Fibroblast of lung (primary cell): ENCODE results near the gene SLC1A7. TPM values are rescaled to one million over a fixed set of nuclear protein-coding genes. Genes with fewer than 3 reads are reported as not detected.

Experiments
- DNase-seq, 2 donors: peaks; one replicate each; pipeline versions ENCODE4 v3.0.0 to v3.0.0-alpha.2; 2010; ENCODE audit warnings: low read depth in 2 of 2
- H2AFZ ChIP-seq: 2 replicates; pipeline ENCODE4 v1.5.1; 2012; ENCODE audit warnings: low read length, control low read depth, inconsistent platforms
- H3K27ac ChIP-seq: 2 replicates; pipeline ENCODE4 v1.5.1; 2011; ENCODE audit warnings: low read length, control low read depth; ENCODE audit not compliant: insufficient read depth
- H3K27me3 ChIP-seq: 2 replicates; pipeline ENCODE4 v1.5.1; 2011; ENCODE audit warnings: mild to moderate bottlenecking, low read length; ENCODE audit not compliant: control insufficient read depth, insufficient read depth
- H3K36me3 ChIP-seq: 2 replicates; pipeline ENCODE4 v1.5.1; 2011; ENCODE audit warnings: low read length; ENCODE audit not compliant: control insufficient read depth, insufficient read depth
- H3K4me1 ChIP-seq: 2 replicates; pipeline ENCODE4 v1.5.1; 2011; ENCODE audit warnings: low read length; ENCODE audit not compliant: control insufficient read depth, insufficient read depth; ENCODE audit errors: extremely low read depth
- H3K4me2 ChIP-seq: 2 replicates; pipeline ENCODE4 v1.5.1; 2011; ENCODE audit warnings: low read length, control low read depth; ENCODE audit not compliant: insufficient read depth; ENCODE audit errors: extremely low read depth
- H3K4me3 ChIP-seq, 4 experiments: fragments of 200-600 bp in 1 of 4; sonication (generic) in 1 of 4; replicated peaks in 1 of 4; 2 replicates each; pipeline ENCODE4 v1.5.1; 2011 to 2016; ENCODE audit warnings: low read length in 4 of 4, low read depth in 3 of 4, mild to moderate bottlenecking in 3 of 4, control low read depth in 2 of 4, inconsistent platforms in 1 of 4, mixed read lengths in 1 of 4; ENCODE audit not compliant: insufficient read depth in 1 of 4; ENCODE audit errors: control extremely low read depth in 1 of 4
- H3K79me2 ChIP-seq: 2 replicates; pipeline ENCODE4 v1.5.1; 2012; ENCODE audit warnings: mild to moderate bottlenecking, low read length, inconsistent platforms; ENCODE audit not compliant: control insufficient read depth, insufficient read depth
- H3K9ac ChIP-seq: 2 replicates; pipeline ENCODE4 v1.5.1; 2011; ENCODE audit warnings: mild to moderate bottlenecking, low read length, control low read depth; ENCODE audit not compliant: insufficient read depth
- H3K9me3 ChIP-seq: 2 replicates; pipeline ENCODE4 v1.5.1; 2012; ENCODE audit warnings: low read depth, low read length; ENCODE audit not compliant: control insufficient read depth, insufficient read depth
- H4K20me1 ChIP-seq: 2 replicates; pipeline ENCODE4 v1.5.1; 2011; ENCODE audit warnings: low read length; ENCODE audit not compliant: control insufficient read depth, insufficient read depth; ENCODE audit errors: extremely low read depth
- CTCF ChIP-seq, 2 donors: IDR thresholded peaks in 1 of 2; conservative IDR thresholded peaks in 1 of 2; 1 replicate in 1 of 2; 2 replicates in 1 of 2; pipeline ENCODE4 v1.5.1; 2011 to 2012; ENCODE audit warnings: low read length in 2 of 2, control low read depth in 1 of 2, inconsistent platforms in 1 of 2, low read depth in 1 of 2, mild to moderate bottlenecking in 1 of 2
- EZH2 ChIP-seq: IDR thresholded peaks from 2 replicates; pipeline ENCODE4 v1.5.1; 2012; ENCODE audit warnings: low read length, control low read depth, mild to moderate bottlenecking; ENCODE audit errors: missing control alignments
- polyA plus RNA-seq, 2 donors: library from polyadenylated mRNA; depleted of rRNA in 1 of 2; stranded (reverse) in 1 of 2; unstranded in 1 of 2; fragments of >200 nt; gene quantifications; 2 replicates each; pipeline ENCODE4 v1.2.1, GENCODE V29; 2011 to 2012; ENCODE audit warnings: missing spikeins in 1 of 2
- total RNA-seq: library from RNA; depleted of rRNA; stranded (reverse); fragments of >200 nt; gene quantifications from 2 replicates; pipeline ENCODE4 v1.2.1, GENCODE V29; 2014

Gene SLC1A7
- total and polyA plus RNA-seq, 2 donors (not counting 1 experiment from before 2014, with no cell fraction given): 0.15 to 0.33 TPM

- peaks cover 8% of the 10 kb centered on the region for H3K4me1 ChIP-seq
- peak overlapping the region; percentile 35 for H3K9ac ChIP-seq
- H3K27me3 ChIP-seq: no peaks in the 10 kb centered on the region
- H2AFZ ChIP-seq: peak overlapping the region; percentile 37
- H3K4me2 ChIP-seq: peak overlapping the region; percentile 61
- peak overlapping the region; percentile 40 to 86 (median 58) for H3K4me3 ChIP-seq
- no peaks in the 10 kb centered on the region for H3K36me3 ChIP-seq
- no peaks in the 10 kb centered on the region for H3K9me3 ChIP-seq
- H3K79me2 ChIP-seq: no peaks in the 10 kb centered on the region
- H3K27ac ChIP-seq: no peak overlapping the region
- H4K20me1 ChIP-seq: no peaks in the 10 kb centered on the region
- DNase-seq: peak in 1 of 2 donors; percentile 46
- TF ChIP-seq CTCF (conservative IDR thresholded peaks at IDR 0.05 in 1 of 2, IDR thresholded peaks at IDR 0.05 in 1 of 2; ENCODE audit: low read depth in 1 of 2, low read length in 2 of 2): no peak
- no peak for TF ChIP-seq EZH2
Observed at GRCh38 chr1:53061123-53061858, 81.1 kb downstream of the SLC1A7 start.

- Histone ChIP-seq H4K20me1 (no peaks in the 10 kb centered on the region), H3K9me3 (no peaks in the 10 kb centered on the region), H3K4me1 (peaks cover 6% of the 10 kb centered on the region), H3K36me3 (no peaks in the 10 kb centered on the region), H3K9ac (no peak overlapping the region), H3K79me2 (no peaks in the 10 kb centered on the region), H3K27me3 (no peaks in the 10 kb centered on the region), H2AFZ (no peak overlapping the region), H3K4me2 (peak overlapping the region; percentile 6), H3K4me3 (peak overlapping the region in 1 of 4 experiments; percentile 86), H3K27ac (no peak overlapping the region)
- peak; percentile 37 to 78 for DNase-seq
- TF ChIP-seq CTCF (conservative IDR thresholded peaks at IDR 0.05 in 1 of 2, IDR thresholded peaks at IDR 0.05 in 1 of 2; ENCODE audit: low read depth in 1 of 2, low read length in 2 of 2) (no peak), EZH2 (no peak)
Observed at GRCh38 chr1:53060579-53060978, 81.9 kb downstream of the SLC1A7 start.

GRCh38 chr1:53057127-53057526 is 85.3 kb downstream of the SLC1A7 start:
- H3K27me3 ChIP-seq: no peaks in the 10 kb centered on the region
- H2AFZ ChIP-seq: no peak overlapping the region
- H3K27ac ChIP-seq: no peak overlapping the region
- no peak overlapping the region for H3K4me3 ChIP-seq
- peak; percentile 57 to 70 for DNase-seq
- H3K4me2 ChIP-seq: no peak overlapping the region
- no peaks in the 10 kb centered on the region for H3K9me3 ChIP-seq
- H3K4me1 ChIP-seq: peaks cover 6% of the 10 kb centered on the region
- H3K9ac ChIP-seq: no peak overlapping the region
- no peaks in the 10 kb centered on the region for H3K36me3 ChIP-seq
- H4K20me1 ChIP-seq: no peaks in the 10 kb centered on the region
- H3K79me2 ChIP-seq: no peaks in the 10 kb centered on the region
- TF ChIP-seq EZH2 (no peak), CTCF (conservative IDR thresholded peaks at IDR 0.05 in 1 of 2, IDR thresholded peaks at IDR 0.05 in 1 of 2; ENCODE audit: low read depth in 1 of 2, low read length in 2 of 2) (no peak)
